Stimulated activated CD4-positive, alpha-beta T cell treated with anti-CD3 and anti-CD28 coated beads, Interleukin-4, amount 100 ng/mL, for 24 hours (primary cell): Measurements from ENCODE around the gene IFT74.
A peak's percentile ranks its signal among the peaks of the same experiment; 100 is the strongest.

Experiments used
- DNase-seq: peaks from one replicate; pipeline ENCODE4 v3.0.0-alpha.2; 2020

IFT74 gene

GRCh38 chr9:26975728-26976707, 19.8 kb downstream of the IFT74 start:
- peak; percentile 9 for DNase-seq

GRCh38 chr9:26983340-26983739, 27.1 kb downstream of the IFT74 start:
- DNase-seq: no peak

GRCh38 chr9:26995810-26996209, 39.6 kb downstream of the IFT74 start:
- no peak for DNase-seq

DNA sequence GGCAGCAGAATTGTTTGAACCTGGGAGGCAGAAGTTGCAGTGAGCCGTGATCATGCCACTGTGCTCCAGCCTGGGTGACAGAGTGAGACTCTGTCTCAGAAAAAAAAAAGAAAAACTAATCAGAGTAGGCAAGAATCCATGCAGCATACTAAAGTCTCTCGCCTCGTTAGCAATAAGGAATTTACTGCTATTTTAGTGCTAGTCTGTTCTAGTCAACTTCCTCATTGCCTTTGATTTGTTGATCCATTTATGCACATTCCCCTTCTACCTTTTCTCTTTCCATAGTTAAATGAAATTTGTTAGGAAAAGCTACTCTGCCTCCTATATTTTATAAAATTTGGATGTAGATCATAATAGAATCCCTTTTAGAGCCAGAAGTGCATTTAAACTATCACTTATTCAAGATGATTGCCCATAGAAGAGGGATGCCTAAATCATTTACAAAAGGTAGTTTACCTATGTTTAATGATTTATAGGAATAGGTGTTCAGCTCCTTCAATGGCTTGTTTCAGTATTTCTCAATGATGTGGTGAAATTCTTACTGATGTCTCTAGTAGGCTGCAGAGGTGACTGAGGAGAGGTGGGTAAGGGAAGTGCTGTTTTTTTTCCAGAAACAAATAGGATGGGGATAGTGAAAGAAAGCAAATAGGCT, 47.3 kb downstream of the IFT74 start:
- no peak for DNase-seq

GRCh38 chr9:27005491-27005890, 49.3 kb downstream of the IFT74 start, which contains the start of gene LRRC19:
LRRC19 (minus strand) TSS chr9:27005672; CDS start chr9:26999694, 5,978 bp downstream.
- DNase-seq: no peak

DNA sequence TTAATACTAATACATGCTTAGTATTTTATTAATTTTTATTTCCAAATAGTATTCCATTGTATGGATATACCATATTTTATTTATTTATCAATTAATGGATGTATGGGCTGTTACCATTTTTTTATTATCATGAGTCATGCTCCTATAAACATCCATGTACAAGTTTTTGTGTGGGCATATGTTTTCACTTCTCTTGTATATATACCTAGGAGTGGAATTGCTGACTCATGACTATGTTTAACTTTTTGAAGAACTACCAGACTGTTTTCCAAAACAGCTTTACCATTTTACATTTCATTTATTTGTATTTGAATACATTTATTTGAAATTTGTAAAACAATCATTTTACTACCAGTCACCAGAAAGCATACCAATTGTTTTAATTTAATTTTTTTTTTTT, 63.4 kb downstream of the IFT74 start:
- no peak for DNase-seq

DNA sequence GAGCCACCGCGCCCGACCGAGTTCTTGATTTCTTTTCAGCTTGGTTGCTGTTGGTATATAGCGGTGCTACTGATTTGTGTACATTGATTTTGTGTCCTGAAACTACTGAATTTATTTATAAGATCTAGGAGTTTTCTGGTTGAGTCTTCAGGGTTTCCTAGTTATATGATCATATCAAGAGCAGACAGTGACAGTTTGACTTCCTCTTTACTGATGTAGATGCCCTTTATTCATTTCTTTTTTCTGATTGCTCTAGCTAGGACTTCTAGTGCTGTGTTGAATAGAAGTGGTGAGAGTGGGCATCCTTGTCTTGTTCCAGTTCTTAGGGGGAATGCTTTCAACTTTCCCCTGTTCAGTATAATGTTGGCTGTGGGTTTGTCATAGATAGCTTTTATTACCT, 66.7 kb downstream of the IFT74 start:
- DNase-seq: no peak

DNA sequence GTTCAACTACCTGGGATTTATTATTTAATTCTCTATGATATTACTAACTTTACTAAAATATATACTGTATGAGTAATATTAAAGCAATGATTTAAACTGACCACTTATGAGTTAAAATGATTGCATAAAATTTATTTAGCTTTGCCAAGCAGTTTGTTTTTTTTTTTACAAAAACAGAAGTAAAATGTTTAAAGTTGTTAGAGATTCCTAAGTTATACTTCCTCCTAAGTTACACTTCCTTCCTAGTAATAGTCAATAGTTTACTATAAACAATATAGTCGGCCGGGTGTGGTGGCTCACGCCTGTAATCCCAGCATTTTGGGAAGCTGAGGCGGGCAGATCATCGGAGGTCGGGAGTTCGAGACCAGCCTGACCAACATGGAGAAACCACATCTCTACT, 73.0 kb downstream of the IFT74 start:
- DNase-seq: no peak

GRCh38 chr9:27033815-27034403, 77.7 kb downstream of the IFT74 start:
- DNase-seq: peak; percentile 57

DNA sequence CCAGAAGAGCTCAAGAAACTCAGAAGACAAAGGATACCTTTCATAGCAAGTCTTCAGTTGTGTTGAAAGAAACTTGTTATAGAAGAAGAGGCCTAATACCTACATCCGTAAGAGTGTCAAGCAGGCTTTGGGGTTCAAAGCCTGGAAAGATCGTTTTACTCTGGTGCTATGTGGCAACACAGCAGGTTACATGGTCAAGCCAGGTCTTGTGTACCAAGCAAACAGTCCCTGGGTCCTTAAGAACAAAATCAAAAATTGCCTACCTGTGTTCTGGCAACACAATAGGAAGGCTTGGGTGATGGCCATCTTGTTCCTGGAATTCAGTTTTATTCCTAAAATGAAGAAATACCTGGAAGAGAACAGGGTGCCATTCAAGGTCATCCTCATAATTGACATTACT, 81.3 kb downstream of the IFT74 start:
- DNase-seq: no peak

GRCh38 chr9:27041746-27042145, 85.5 kb downstream of the IFT74 start:
- no peak for DNase-seq

- no peak for DNase-seq
Measured at GRCh38 chr9:27042476-27042875, 86.3 kb downstream of the IFT74 start.

DNA sequence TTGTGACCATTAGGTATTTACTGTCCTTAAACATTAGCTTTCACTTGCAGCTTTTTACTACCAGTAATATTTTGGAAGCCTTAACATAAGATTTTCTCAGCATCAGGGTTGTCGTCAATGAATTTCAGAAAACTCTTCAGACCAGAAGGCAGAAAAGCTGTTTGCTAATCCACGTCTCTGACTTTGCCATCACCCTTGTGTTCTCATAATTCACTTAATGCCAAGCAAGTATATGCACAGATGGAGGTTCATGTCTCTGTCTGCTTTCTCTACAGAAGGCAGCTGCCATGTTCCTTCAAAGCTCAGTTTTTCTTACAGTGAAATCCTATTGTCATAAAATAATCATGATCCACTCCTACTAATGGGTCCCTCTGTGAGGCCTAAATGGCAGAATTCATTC, 87.0 kb downstream of the IFT74 start:
- no peak for DNase-seq

DNA sequence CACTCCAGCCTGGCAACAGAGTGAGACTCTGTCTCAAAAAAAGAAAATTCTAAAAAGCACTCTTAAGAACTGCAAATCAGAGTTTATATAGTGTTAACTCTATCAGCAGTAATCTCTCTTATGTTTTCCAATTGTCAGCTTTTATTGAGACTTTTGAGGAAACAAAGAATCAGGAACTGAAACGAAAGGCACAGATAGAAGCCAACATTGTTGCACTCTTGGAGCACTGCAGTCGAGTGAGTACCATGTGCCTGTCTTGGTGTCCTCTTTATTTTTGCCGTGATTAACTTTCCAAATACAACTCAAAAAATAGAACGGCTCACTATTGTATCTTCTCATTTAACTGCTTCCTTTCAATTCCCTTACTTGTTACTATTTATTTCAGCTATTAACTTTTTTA, 90.9 kb downstream of the IFT74 start:
- DNase-seq: no peak

DNA sequence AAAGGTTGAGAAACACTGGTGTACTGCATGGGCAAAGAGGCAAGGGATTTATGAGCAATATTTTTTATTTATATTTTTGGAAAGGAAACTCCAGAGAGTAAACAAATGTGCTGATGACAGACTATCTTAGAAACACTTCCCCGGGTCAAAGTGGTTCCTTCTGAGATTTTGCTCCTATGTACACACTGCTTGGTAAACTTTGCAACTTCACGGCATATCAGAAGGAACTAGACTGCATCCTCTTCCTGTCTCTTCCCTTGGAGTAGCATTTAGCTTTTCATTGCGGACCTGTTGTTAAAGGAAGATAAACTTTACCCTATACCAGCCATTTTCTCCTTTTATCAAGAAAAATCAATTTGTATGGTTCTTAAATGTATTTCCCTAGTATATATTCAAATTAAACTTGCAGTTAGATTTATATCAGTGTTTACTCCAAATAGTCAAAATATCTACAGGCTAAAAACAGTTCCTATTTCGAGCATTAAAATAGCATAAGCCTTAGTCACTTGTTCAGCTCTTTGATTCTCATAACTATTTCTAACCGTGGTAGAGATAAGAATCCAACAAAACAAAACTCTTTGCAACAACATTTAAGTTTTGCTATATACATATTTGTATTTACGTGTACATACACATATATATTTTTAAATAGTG, 97.3 kb downstream of the IFT74 start:
- no peak for DNase-seq

DNA sequence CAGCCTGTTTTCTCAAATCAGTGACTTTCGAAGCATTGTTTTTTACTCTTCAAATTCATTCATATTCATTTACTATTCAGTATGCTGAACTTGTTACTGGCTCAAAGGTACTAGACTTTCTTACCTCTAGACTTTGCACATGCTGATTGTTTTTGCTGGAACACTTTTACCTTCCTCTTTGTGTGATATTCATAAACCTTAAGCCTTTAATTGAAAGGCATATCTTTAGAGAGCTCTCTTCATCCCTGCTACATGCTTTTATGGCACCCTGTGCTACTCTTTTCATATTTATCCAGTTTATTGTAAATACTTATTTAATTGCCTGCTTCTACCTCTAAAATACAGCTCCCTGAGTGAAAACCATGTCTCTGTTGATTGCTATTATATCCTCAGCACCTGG, 97.9 kb downstream of the IFT74 start:
- DNase-seq: no peak

GRCh38 chr9:27054841-27055240, 98.6 kb downstream of the IFT74 start:
- no peak for DNase-seq

DNA sequence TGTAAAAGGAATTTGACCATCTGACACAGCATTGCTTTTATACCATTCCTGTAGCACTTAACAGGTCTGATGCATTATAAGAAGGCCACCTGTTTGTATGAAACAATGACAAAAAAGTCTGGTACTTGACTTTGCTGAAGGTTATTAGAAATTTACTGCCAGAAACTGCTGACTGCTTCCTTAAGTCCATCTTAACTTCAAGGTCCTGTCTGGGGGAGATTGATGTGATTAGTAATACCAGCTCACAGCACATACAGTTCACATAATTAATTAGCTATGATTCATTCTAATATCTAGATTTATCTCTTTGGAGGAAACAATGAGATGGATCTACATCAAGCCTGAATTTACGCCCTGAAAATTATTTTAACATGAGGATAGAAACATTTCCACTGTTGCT, 103.2 kb downstream of the IFT74 start:
- DNase-seq: no peak

- no peak for DNase-seq
Measured at GRCh38 chr9:27059907-27060306, 103.7 kb downstream of the IFT74 start.

GRCh38 chr9:27065288-27065687, 109.1 kb downstream of the IFT74 start:
- no peak for DNase-seq

DNA sequence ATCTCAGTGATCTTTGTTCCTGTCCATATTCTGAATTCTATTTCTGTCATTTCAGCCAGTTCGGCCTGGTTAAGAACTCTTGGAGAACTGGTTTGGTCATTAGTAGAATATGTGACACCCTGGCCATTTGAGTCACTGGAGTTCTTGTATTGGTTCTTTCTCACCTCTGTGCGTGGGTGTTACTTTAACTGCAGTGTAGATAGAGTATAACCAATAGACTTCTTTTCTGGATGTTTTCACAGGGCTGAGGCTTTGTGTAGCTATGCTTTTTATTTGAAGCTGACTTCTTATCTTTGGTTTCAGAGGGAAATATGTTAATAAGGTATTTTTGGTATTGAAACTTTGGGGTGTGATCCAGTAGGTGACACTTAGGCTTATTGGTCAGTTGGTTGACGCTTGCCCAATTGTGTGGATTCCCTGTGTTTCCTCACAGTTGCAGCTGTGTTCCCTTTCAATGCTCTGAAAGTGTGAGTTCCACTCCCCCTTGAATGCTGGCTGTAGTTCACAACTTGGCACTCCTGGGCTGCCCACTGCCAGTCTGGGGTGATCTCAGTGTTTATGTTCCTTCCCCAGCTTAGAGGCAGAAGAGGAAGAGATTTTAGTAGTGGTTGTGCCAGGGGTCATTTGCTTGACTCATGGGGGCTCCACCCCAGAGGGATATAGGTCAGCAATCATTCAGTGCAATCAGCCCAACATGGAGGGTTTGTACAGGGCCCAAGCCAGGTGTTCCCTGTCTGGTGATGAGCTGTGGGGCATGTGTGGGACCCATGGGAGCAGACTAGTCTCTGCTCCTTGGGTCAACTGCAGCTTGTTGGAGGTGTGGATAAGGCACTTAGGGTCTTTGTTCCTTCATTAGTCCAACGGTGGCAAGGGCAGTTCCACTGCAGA, 117.9 kb downstream of the IFT74 start:
- no peak for DNase-seq

DNA sequence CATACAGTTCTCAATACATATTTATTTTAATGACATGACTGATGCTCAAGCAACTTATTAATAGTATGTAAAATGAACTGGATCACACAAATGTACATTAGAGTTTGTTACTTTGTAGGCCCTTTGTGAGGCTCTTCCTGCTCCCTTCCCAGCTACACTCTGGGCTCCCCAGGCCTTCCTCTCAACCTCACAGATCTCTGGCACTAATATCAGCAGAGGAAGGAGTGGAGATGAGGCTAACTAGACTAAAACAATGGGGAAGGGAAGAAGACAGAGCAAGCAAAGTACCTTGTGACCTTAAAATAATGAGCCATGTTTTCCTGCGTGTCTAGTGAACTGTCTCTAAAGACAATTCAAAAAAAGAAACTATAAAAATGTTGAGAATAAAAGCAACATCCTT, 122.5 kb downstream of the IFT74 start:
- no peak for DNase-seq
